T-helper 1 cell treated with Interleukin-12 subunit alpha and Interleukin-12 subunit beta and Interleukin-4 antibody, amounts not matched to agents 30 μg/mL and 1 μg/mL, for 36 hours (primary cell): Measurements from ENCODE around the gene APC2.
"Not testable (repeated sequence)": the region's sequence is repeated elsewhere in the genome, so short reads cannot be mapped to it uniquely, and the experiment has no call there.

Experiments used
- H3K27ac Mint-ChIP-seq: one replicate; pipeline ENCODE4 v1.8.0; 2021; ENCODE audit warnings: mild to moderate bottlenecking, mixed read lengths
- H3K27me3 Mint-ChIP-seq: one replicate; pipeline ENCODE4 v1.8.0; 2021; ENCODE audit warnings: low read depth, mixed read lengths
- H3K36me3 Mint-ChIP-seq: one replicate; pipeline ENCODE4 v1.8.0; 2021; ENCODE audit warnings: low read depth, mixed read lengths
- H3K4me1 Mint-ChIP-seq: one replicate; pipeline ENCODE4 v1.8.0; 2021; ENCODE audit warnings: low read depth, mixed read lengths
- H3K4me3 Mint-ChIP-seq: one replicate; pipeline ENCODE4 v1.8.0; 2021; ENCODE audit warnings: mild to moderate bottlenecking, moderate library complexity, mixed read lengths
- H3K9me3 Mint-ChIP-seq: one replicate; pipeline ENCODE4 v1.8.0; 2021; ENCODE audit warnings: mixed read lengths

Gene APC2

GRCh38 chr19:1477056-1477455 is 27.1 kb downstream of the APC2 start:
- H3K9me3 Mint-ChIP-seq, H3K4me3 Mint-ChIP-seq, H3K36me3 Mint-ChIP-seq, H3K27ac Mint-ChIP-seq, H3K27me3 Mint-ChIP-seq: not testable (repeated sequence)
- H3K4me1 Mint-ChIP-seq = peaks cover 12% of the 10 kb centered on the region

DNA sequence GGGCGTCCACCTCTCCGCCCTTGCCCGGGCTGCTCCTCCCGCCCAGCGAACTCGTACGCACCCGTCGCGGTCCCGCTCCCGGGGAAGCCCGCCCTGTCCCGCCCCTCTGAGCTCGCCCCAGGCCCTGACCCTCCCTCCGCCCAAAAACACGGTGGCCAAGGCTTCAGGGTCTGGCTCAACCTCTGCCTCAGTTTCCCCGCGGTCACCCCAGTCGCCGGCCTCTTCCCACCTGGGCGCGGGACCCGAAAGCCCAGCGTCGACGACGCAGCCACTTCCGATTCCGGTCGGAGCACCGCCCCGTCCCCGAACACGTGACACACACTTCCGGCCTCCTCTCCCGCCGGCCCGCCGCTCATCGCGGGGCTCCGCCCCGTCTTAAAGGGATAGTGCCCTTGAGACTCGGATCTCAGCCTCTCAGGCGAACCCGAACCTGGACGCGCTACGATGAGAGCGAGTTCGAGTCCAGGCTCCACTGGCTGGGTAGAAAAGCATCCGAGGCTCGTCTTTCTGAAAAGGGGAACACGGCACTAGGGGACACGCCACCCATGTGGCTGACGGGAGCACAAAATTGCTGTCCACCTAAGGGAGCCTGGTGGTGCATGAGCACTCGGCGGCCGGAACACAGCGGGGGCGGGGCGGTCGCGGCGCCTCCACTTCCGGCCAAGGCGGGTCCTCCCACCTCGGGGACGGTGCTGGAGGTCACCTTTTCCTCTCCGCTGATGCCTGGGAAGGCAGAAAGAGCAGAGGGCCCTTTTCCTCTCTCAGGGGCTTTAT is 29.2 kb downstream of the APC2 start, which contains the start of gene C19orf25:
C19orf25 (minus strand) TSS at position 282 of the 774 bp plus-strand sequence. CDS start 312 bp downstream, outside the sequence.
- Mint-ChIP-seq H3K4me1 (peaks cover 12% of the 10 kb centered on the region), H3K36me3 (peaks cover 3% of the 10 kb centered on the region), H3K9me3 (no peaks in the 10 kb centered on the region), H3K27ac (peak within 1 kb of the TSS; percentile 96), H3K4me3 (peak within 1 kb of the TSS; percentile 98), H3K27me3 (no peaks in the 10 kb centered on the region)

- no peak overlapping the region for H3K4me3 Mint-ChIP-seq
- H3K9me3 Mint-ChIP-seq = no peaks in the 10 kb centered on the region
- no peak overlapping the region for H3K27ac Mint-ChIP-seq
- H3K27me3 Mint-ChIP-seq = no peaks in the 10 kb centered on the region
- peaks cover 3% of the 10 kb centered on the region for H3K36me3 Mint-ChIP-seq
- peaks cover 12% of the 10 kb centered on the region for H3K4me1 Mint-ChIP-seq
These were observed 31.4 kb downstream of the APC2 start for GRCh38 chr19:1481224-1481892.

DNA sequence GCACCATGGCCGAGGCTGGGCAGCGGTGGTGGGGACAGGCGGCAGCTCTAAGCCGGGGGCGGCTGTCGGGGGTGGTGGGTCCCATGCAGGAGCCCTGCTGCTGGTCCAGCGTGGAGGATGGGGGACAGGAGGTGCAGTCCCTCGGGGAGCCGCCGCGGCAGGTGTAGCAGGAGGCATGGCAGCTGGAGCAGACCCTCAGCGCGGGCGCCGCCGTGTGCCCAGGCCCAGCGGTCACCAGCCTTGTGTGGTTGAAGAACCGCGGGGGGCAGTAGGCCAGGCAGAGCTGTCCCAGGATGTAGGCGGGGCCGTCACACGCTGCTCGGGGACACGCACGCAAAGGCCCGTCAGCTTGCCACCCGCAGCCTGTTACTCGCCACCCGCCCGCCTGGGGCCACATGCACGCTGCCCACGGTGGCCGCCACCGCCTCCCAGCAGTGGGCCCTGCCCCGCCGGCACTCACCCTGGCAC is 32.0 kb downstream of the APC2 start:
- Mint-ChIP-seq H3K27ac (no peak overlapping the region), H3K4me1 (peaks cover 12% of the 10 kb centered on the region), H3K27me3 (no peaks in the 10 kb centered on the region), H3K9me3 (no peaks in the 10 kb centered on the region), H3K4me3 (no peak overlapping the region), H3K36me3 (peaks cover 3% of the 10 kb centered on the region)

GRCh38 chr19:1482361-1483130 is 32.6 kb downstream of the APC2 start:
- Mint-ChIP-seq H3K36me3 (peaks cover 3% of the 10 kb centered on the region), H3K4me1 (peaks cover 7% of the 10 kb centered on the region), H3K27ac (no peak overlapping the region), H3K4me3 (no peak overlapping the region), H3K9me3 (no peaks in the 10 kb centered on the region), H3K27me3 (no peaks in the 10 kb centered on the region)

DNA sequence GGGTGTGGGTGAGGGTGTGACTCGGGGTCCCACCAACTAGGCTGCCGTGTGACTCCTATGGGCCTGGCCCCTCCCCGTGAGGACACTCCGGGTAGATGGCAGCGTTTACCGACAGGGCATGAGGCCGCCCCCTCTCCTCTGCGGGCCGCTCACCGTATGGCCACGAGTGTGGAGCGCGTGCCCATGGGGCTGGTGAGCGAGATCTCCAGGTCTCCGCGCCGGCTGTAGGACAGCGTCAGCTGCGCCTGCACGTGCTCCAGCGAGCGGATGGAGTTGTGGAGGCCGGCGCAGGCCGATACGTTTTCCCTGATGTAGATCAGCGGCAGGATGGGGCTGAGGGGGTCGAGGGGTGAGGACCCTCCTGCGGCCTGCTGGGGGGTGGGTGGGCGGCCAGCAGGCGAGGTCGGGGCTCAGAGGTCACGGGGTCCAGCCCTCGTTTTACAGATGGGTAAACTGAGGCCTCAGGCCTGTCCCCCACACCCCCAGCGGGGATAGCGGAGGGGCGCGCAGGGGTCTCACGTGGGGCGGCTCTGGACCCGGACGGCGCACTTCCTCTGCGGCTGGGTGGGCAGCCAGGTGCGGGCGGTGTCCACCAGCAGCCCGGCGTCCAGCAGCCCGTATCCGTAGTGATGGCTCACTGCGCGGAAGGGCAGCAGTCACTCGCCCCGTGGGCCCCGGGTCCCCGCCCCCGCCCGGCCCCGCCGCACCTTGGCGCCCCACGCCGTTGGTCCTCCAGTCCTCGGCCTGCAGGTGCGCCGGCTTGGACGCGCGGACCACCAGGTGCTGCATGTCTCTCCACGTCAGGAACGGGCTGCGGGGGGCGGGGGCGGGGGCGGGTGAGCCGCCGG is 33.4 kb downstream of the APC2 start:
- H3K9me3 Mint-ChIP-seq = no peaks in the 10 kb centered on the region
- H3K27me3 Mint-ChIP-seq = no peaks in the 10 kb centered on the region
- H3K27ac Mint-ChIP-seq = no peak overlapping the region
- H3K4me1 Mint-ChIP-seq = peaks cover 7% of the 10 kb centered on the region
- H3K4me3 Mint-ChIP-seq = no peak overlapping the region
- H3K36me3 Mint-ChIP-seq = peaks cover 3% of the 10 kb centered on the region

- Mint-ChIP-seq H3K27ac (no peak overlapping the region), H3K9me3 (no peaks in the 10 kb centered on the region)
These were observed 34.1 kb downstream of the APC2 start for GRCh38 chr19:1483979-1484428.

DNA sequence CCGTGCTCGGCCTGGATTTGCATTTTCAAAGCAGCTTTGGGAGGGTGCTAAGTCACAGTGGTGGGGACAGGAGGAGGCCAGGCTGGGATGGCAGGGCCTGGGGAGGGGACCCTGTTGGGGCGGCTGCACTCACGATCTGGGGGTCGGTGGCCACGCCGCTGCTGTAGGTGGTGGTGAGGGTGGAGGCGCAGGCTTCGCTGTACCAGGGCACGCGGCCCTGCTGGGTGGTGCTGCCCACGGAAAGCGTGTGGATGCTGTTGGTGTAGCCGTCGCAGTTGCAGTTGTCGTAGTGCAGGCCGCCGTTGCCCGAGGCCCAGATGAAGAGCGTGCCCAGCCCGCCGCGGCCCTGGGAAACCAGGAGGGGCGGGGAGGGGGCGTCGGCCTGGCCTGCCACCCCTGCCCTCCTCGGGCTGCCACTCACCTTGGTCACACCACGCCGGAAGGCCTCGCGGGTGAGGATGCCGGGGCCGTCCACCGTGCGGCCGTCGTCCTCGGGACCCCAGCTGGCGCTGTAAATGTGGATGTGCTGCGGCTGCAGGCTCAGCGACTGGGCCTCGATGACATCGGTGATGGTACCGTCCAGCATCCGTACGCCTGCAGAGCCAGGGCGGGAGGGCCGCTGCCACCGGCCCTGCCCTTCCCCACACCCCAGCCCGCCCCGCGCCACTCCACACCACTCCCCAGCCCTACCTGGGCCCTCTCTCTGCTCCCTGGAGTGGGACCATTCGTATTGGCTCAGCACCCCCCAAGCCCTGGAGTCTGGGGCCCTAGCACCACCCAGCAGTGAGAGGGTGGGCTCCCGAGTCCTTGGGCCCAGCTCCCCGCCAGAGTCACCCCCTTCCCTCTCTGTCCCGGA is 37.0 kb downstream of the APC2 start:
- H3K4me3 Mint-ChIP-seq = no peak overlapping the region
- no peak overlapping the region for H3K27ac Mint-ChIP-seq
- peaks cover 9% of the 10 kb centered on the region for H3K27me3 Mint-ChIP-seq
- H3K9me3 Mint-ChIP-seq = no peaks in the 10 kb centered on the region
- H3K36me3 Mint-ChIP-seq = no peaks in the 10 kb centered on the region
- peaks cover 5% of the 10 kb centered on the region for H3K4me1 Mint-ChIP-seq

More at GRCh38 chr19:1483979-1484428, 34.1 kb downstream of the APC2 start:
- Mint-ChIP-seq H3K36me3 (peaks cover 2% of the 10 kb centered on the region), H3K27me3 (no peaks in the 10 kb centered on the region), H3K4me3 (no peak overlapping the region), H3K4me1 (peaks cover 6% of the 10 kb centered on the region)

- Mint-ChIP-seq H3K4me1 (peaks cover 5% of the 10 kb centered on the region), H3K36me3 (no peaks in the 10 kb centered on the region), H3K4me3 (no peak overlapping the region), H3K27ac (no peak overlapping the region), H3K27me3 (peaks cover 16% of the 10 kb centered on the region), H3K9me3 (no peaks in the 10 kb centered on the region)
These were observed 37.8 kb downstream of the APC2 start for GRCh38 chr19:1487576-1488281.

DNA sequence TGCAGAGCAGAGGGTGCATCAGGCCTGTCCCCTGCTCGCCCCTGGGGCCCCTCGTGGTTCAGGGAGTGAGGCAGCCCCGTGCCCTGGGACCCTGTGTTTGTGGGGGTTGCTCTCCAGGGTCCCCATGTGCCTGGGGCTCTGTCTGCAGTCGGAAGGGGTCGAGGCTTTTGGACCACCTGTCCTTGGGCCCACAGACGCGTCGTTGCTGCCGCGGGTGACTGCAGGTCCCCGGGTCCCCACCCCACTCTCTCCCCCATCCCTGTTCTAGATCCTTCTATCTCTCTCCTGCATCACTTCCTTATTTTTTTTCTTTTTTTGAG is 38.3 kb downstream of the APC2 start:
- peaks cover 5% of the 10 kb centered on the region for H3K4me1 Mint-ChIP-seq
- H3K27ac Mint-ChIP-seq = peak overlapping the region; percentile 65
- H3K27me3 Mint-ChIP-seq = peaks cover 19% of the 10 kb centered on the region
- H3K4me3 Mint-ChIP-seq = no peak overlapping the region
- H3K36me3 Mint-ChIP-seq = no peaks in the 10 kb centered on the region
- H3K9me3 Mint-ChIP-seq = no peaks in the 10 kb centered on the region

DNA sequence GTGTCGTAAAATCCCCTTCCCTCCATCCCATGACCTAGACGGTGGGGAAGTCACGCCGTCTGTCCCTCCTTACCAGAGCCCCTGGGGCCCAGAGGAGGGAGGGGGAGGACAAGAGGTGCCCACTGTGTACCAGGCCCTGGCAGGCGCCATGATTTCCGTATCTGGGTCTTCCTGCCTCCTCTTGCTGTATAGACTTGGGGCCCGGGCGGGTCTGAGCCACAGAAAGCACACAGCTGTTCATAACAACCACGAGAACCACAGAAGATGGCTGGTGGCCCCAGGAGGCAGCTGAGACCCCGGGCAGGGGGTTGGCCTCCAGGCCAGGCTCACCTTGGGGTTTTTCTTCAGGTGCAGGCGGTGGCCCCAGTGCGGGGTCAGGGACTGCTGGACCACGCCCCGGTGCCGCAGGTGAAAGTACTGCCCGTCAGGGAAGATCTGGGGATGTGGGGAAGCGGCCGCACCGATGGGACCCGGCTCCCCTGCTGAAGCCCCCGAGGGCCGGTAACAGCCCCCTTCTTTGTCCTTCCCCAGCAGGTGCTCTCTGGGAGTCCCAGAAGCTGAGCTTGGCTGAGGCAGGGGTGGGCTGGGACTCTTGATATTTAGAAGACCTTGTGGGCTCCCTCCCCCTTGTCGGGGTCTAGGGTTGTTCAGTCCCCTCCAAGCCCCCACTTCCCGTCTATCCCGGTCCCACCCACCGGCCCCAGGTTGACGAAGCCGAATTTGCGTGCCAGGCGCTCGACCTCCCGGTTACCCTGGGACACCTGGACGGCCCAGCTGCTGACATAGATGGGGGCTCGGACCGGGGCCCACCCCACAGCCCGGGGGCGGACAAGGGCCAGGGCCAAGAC is 39.8 kb downstream of the APC2 start:
- H3K27ac Mint-ChIP-seq = no peak overlapping the region
- peak overlapping the region; percentile 56 for H3K4me3 Mint-ChIP-seq
- H3K9me3 Mint-ChIP-seq = no peaks in the 10 kb centered on the region
- no peaks in the 10 kb centered on the region for H3K36me3 Mint-ChIP-seq
- peaks cover 5% of the 10 kb centered on the region for H3K4me1 Mint-ChIP-seq
- peaks cover 19% of the 10 kb centered on the region for H3K27me3 Mint-ChIP-seq
